ENCODE results near the gene PAX3. TPM values are rescaled to one million over a fixed set of nuclear protein-coding genes. Genes with fewer than 3 reads are reported as not detected.

The PAX3 gene
- total and polyA plus RNA-seq, 2 experiments from 2014 or later = not detected

DNA sequence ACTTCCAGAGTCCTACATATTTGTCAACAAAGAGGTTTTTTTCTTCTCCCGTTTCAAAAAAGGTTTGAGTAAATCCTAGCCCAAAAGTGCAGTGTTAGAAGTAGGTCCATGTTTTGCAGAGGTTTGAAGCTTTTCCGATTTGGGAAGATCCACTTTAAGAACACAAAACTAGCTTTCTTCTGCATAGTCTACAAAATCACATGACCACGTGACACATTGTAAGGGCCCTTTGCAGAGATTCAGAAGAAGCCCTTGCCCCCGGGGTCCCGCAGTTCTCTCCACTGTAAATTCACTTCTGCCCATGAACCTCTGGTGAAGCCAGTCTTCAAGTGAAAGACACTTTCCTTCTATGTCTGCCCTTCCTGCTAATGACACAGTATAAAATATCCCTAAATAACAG is 49.4 kb downstream of the PAX3 start:
- H2AFZ ChIP-seq = no peak overlapping the region
- no peaks in the 10 kb centered on the region for H4K20me1 ChIP-seq (ENCODE audit: insufficient read depth)

DNA sequence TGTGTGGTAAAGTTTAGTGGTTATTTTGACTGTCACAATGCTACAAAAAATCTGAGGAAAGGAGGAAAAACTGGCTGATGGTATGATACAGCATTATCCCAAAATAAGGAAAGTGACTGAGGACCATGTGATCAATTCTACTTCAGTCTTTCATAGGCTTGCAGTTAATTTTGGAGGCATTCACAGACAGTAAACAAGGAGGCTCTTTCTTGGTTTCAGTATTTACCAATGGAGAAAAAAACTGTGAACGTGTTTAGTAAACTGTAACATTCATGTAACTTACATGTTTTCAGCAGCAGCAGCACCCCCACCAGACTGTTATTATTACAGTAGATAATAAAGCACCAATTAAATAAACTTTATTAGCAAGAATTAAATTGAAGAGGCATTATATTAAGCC is 50.0 kb downstream of the PAX3 start:
- no peak overlapping the region for H3K9ac ChIP-seq
- in situ Hi-C loops (cut with MboI) = no loop called here
- 11 to 19% methylated on average over 1 of the region's 1 CpG for WGBS, 2 experiments (ENCODE audit: low coverage in 1 of 2, low lambda C conversion rate in 2 of 2, missing lambda C conversion rate in 2 of 2)
- H3K4me1 ChIP-seq (ENCODE audit: insufficient read depth) = no peaks in the 10 kb centered on the region
- no peak overlapping the region for H2AFZ ChIP-seq
- no peaks in the 10 kb centered on the region for H3K9me2 ChIP-seq (ENCODE audit: insufficient read depth)
- no peak overlapping the region for H3K4me2 ChIP-seq (ENCODE audit: unreplicated experiment)
- TF ChIP-seq EZH2phosphoT487 (IDR thresholded peaks at IDR 0.05; ENCODE audit: insufficient read depth, low read depth) (no peak), EZH2 (IDR thresholded peaks at IDR 0.05; ENCODE audit: insufficient read depth, poor library complexity, severe bottlenecking) (no peak)
- H3K79me2 ChIP-seq (ENCODE audit: insufficient read depth) = no peaks in the 10 kb centered on the region
- no peak overlapping the region for H3K4me3 ChIP-seq
- H3K27ac ChIP-seq = no peak overlapping the region
- DNase-seq = no peak
- H3F3A ChIP-seq (ENCODE audit: insufficient read depth) = no peaks in the 10 kb centered on the region
- H4K20me1 ChIP-seq (ENCODE audit: insufficient read depth) = no peaks in the 10 kb centered on the region
- no peaks in the 10 kb centered on the region for H3K36me3 ChIP-seq (ENCODE audit: low read depth)
- H3K27me3 ChIP-seq (replicated peaks; ENCODE audit: insufficient read depth) = no peaks in the 10 kb centered on the region
- H3K9me3 ChIP-seq (ENCODE audit: low read depth) = no peaks in the 10 kb centered on the region

More for the DNA sequence above, 49.4 kb downstream of the PAX3 start:
- WGBS, 2 experiments (ENCODE audit: low coverage in 1 of 2, low lambda C conversion rate in 2 of 2, missing lambda C conversion rate in 2 of 2) = 19% methylated on average over 5 of the region's 5 CpGs
- no peaks in the 10 kb centered on the region for H3F3A ChIP-seq (ENCODE audit: insufficient read depth)
- no peaks in the 10 kb centered on the region for H3K36me3 ChIP-seq (ENCODE audit: low read depth)
- no peak overlapping the region for H3K4me2 ChIP-seq (ENCODE audit: unreplicated experiment)
- H3K9me3 ChIP-seq (ENCODE audit: low read depth) = no peaks in the 10 kb centered on the region
- H3K27ac ChIP-seq = no peak overlapping the region
- DNase-seq = no peak
- H3K79me2 ChIP-seq (ENCODE audit: insufficient read depth) = no peaks in the 10 kb centered on the region
- no peak for TF ChIP-seq EZH2phosphoT487 (IDR thresholded peaks at IDR 0.05; ENCODE audit: insufficient read depth, low read depth)
- TF ChIP-seq EZH2 (IDR thresholded peaks at IDR 0.05; ENCODE audit: insufficient read depth, poor library complexity, severe bottlenecking) = no peak
- no peak overlapping the region for H3K4me3 ChIP-seq
- no peaks in the 10 kb centered on the region for H3K9me2 ChIP-seq (ENCODE audit: insufficient read depth)
- no peak overlapping the region for H3K9ac ChIP-seq
- no peaks in the 10 kb centered on the region for H3K27me3 ChIP-seq (replicated peaks; ENCODE audit: insufficient read depth)
- H3K4me1 ChIP-seq (ENCODE audit: insufficient read depth) = no peaks in the 10 kb centered on the region
- in situ Hi-C loops (cut with MboI) = no loop called here

DNA sequence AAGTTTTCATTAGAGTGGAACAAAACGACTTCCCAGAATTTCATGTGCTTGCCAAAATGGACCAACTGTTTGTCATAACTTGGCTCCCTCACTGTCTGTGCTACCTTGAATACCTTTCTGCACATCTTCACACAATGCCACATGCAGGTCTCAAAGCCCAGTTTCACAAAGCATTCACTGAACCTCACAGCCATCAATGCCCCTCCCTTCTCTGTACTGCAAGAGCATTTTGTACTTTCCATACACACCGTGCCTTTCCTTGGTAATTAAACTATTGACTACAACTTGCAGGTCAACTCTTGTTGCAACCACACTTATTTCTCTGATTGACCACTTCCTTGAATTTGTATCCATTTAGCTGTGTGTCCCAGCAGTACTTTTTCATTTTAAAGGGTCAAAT is 50.5 kb downstream of the PAX3 start:
- Histone ChIP-seq H3K9me3 (ENCODE audit: low read depth) (no peaks in the 10 kb centered on the region), H3F3A (ENCODE audit: insufficient read depth) (no peaks in the 10 kb centered on the region), H3K9me2 (ENCODE audit: insufficient read depth) (no peaks in the 10 kb centered on the region), H3K79me2 (ENCODE audit: insufficient read depth) (no peaks in the 10 kb centered on the region), H3K36me3 (ENCODE audit: low read depth) (no peaks in the 10 kb centered on the region), H3K4me1 (ENCODE audit: insufficient read depth) (no peaks in the 10 kb centered on the region), H3K9ac (no peak overlapping the region), H2AFZ (no peak overlapping the region), H3K27ac (no peak overlapping the region), H4K20me1 (ENCODE audit: insufficient read depth) (no peaks in the 10 kb centered on the region), H3K4me3 (no peak overlapping the region), H3K4me2 (ENCODE audit: unreplicated experiment) (no peak overlapping the region), H3K27me3 (replicated peaks; ENCODE audit: insufficient read depth) (no peaks in the 10 kb centered on the region; the same call in 1 of the 2 replicates)
- in situ Hi-C loops (cut with MboI) = no loop called here
- DNase-seq = no peak
- TF ChIP-seq EZH2phosphoT487 (IDR thresholded peaks at IDR 0.05; ENCODE audit: insufficient read depth, low read depth) (no peak), EZH2 (IDR thresholded peaks at IDR 0.05; ENCODE audit: insufficient read depth, poor library complexity, severe bottlenecking) (no peak)
- 14 to 23% methylated on average over 2 of the region's 2 CpGs for WGBS, 2 experiments (ENCODE audit: low coverage in 1 of 2, low lambda C conversion rate in 2 of 2, missing lambda C conversion rate in 2 of 2)

DNA sequence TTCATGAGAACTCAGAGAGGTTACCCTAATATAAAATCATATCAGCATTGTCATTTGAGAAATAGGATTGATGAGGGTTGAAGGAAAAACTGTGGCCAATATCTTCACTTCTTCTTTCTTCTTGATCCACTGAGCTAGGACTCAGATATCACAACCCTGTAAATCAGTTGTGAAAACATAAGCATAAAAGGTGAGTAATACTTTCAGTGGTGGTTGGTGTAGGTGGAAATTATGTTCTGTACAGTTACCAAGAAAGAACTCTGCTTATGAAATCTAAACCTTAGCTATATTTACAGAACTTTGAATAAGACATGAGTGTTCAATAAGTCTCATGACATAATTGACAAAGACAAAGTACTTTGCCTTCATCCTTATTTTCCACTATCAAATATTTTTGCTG is 56.3 kb downstream of the PAX3 start:
- no peaks in the 10 kb centered on the region for H4K20me1 ChIP-seq (ENCODE audit: insufficient read depth)
- TF ChIP-seq EZH2phosphoT487 (IDR thresholded peaks at IDR 0.05; ENCODE audit: insufficient read depth, low read depth) (no peak), EZH2 (IDR thresholded peaks at IDR 0.05; ENCODE audit: insufficient read depth, poor library complexity, severe bottlenecking) (no peak)
- DNase-seq = no peak

More for the DNA sequence above, 56.3 kb downstream of the PAX3 start:
- Histone ChIP-seq H3K79me2 (ENCODE audit: insufficient read depth) (no peaks in the 10 kb centered on the region), H3K4me1 (ENCODE audit: insufficient read depth) (no peaks in the 10 kb centered on the region), H3K4me2 (ENCODE audit: unreplicated experiment) (no peak overlapping the region), H3F3A (ENCODE audit: insufficient read depth) (no peaks in the 10 kb centered on the region), H3K4me3 (no peak overlapping the region), H3K9me2 (ENCODE audit: insufficient read depth) (no peaks in the 10 kb centered on the region), H3K9ac (no peak overlapping the region), H3K9me3 (ENCODE audit: low read depth) (no peaks in the 10 kb centered on the region), H2AFZ (no peak overlapping the region), H3K27ac (no peak overlapping the region), H3K27me3 (replicated peaks; ENCODE audit: insufficient read depth) (peaks cover 21% of the 10 kb centered on the region), H3K36me3 (ENCODE audit: low read depth) (no peaks in the 10 kb centered on the region)
- in situ Hi-C loops (cut with MboI) = no loop called here
